K562 (cell line): ENCODE results near the gene CERS6. TPM values are rescaled to one million over a fixed set of nuclear protein-coding genes. Genes with fewer than 3 reads are reported as not detected.

Experiments used
- ATAC-seq: fragments of 200-7000 bp; cut with Tn5 transposase; 3 replicates; pipeline ENCODE4 v1.9.1; 2020; ENCODE audit warnings: moderate library complexity
- BruUV-seq: library from RNA; stranded (reverse); fragments of 400-500 nt; replicated peaks from 2 replicates; lab custom pipeline; 2021; lab: Mats Ljungman, UMichigan
- CTCF ChIA-PET: fragments of 300-600 bp; formaldehyde crosslinking; extraction: SDS; loops from one replicate; lab custom pipeline; 2021; ENCODE audit warnings: low intra/inter-chr PET ratio; lab: Yijun Ruan, JAX
- POLR2A ChIA-PET: fragments of 300-600, 350-650 bp; sonication (Branson Sonifier 250); formaldehyde crosslinking; extraction: SDS; loops from one replicate; lab custom pipeline; 2021; ENCODE audit warnings: antibody characterized with exemption, inconsistent platforms; lab: Yijun Ruan, JAX
- DNase-seq, 4 experiments: peaks; one replicate each; pipeline versions ENCODE4 v3.0.0 to v3.0.0-alpha.2; 2011 to 2018; ENCODE audit warnings: low spot score in 3 of 4, mixed read lengths in 3 of 4; ENCODE audit errors: extremely low read depth in 1 of 4
- FAIRE-seq: peaks from 2 replicates; lab custom pipeline; 2011; peaks lifted over from hg19 to GRCh38; lab: Jason Lieb, UNC
- H2AFZ ChIP-seq: 2 replicates; pipeline ENCODE4 v1.6.0; 2011; ENCODE audit warnings: low read depth, low read length, control low read depth, inconsistent platforms
- H3K27ac ChIP-seq: fragments of 200-600 bp; 3 replicates; pipeline ENCODE4 v1.8.0; 2011; ENCODE audit warnings: low read depth, mild to moderate bottlenecking, control low read depth, inconsistent platforms, low read length, moderate library complexity, mixed read lengths; ENCODE audit errors: extremely low read depth
- H3K27me3 ChIP-seq, 2 experiments: fragments of 300-600 bp in 1 of 2; 2 replicates in 1 of 2; 3 replicates in 1 of 2; pipeline versions ENCODE4 v1.6.0 to v1.8.0; 2011; ENCODE audit warnings: inconsistent platforms in 2 of 2, low read length in 2 of 2, mild to moderate bottlenecking in 1 of 2, mixed read lengths in 1 of 2, moderate library complexity in 1 of 2; ENCODE audit not compliant: control insufficient read depth in 2 of 2, insufficient read depth in 2 of 2
- H3K36me3 ChIP-seq: fragments of 300-600 bp; 3 replicates; pipeline ENCODE4 v1.8.0; 2011; ENCODE audit warnings: mild to moderate bottlenecking, low read length, inconsistent platforms; ENCODE audit not compliant: control insufficient read depth, insufficient read depth
- H3K4me1 ChIP-seq, 2 experiments: fragments of 200-600 bp in 1 of 2; replicated peaks in 1 of 2; 2 replicates in 1 of 2; 3 replicates in 1 of 2; pipeline versions ENCODE4 v1.5.1 to v1.8.0; 2011; ENCODE audit warnings: inconsistent platforms in 2 of 2, low read length in 2 of 2, mild to moderate bottlenecking in 1 of 2, mixed read lengths in 1 of 2, moderate library complexity in 1 of 2; ENCODE audit not compliant: control insufficient read depth in 2 of 2, insufficient read depth in 2 of 2
- H3K4me2 ChIP-seq: 2 replicates; pipeline ENCODE4 v1.6.1; 2011; ENCODE audit warnings: low read length, control low read depth, inconsistent platforms, mixed read lengths; ENCODE audit not compliant: insufficient read depth
- H3K4me3 ChIP-seq: fragments of 200-600 bp; sonication (generic), shearing (Covaris generic); 2 replicates; pipeline ENCODE4 v1.5.1; 2016; ENCODE audit warnings: control low read depth, inconsistent platforms
- H3K79me2 ChIP-seq: fragments of 200-600 bp; 3 replicates; pipeline ENCODE4 v1.8.0; 2011; ENCODE audit warnings: low read length, inconsistent platforms; ENCODE audit not compliant: control insufficient read depth, insufficient read depth
- H3K9ac ChIP-seq, 2 experiments: 2 replicates each; pipeline versions ENCODE4 v1.6.0 to v1.6.1; 2011; ENCODE audit warnings: low read depth in 2 of 2, low read length in 2 of 2, control low read depth in 1 of 2, inconsistent platforms in 1 of 2, mild to moderate bottlenecking in 1 of 2, mixed read lengths in 1 of 2; ENCODE audit not compliant: insufficient read depth in 1 of 2
- H3K9me1 ChIP-seq: one replicate; pipeline ENCODE4 v1.6.0; 2011; ENCODE audit warnings: inconsistent platforms, mild to moderate bottlenecking, low read length, moderate library complexity; ENCODE audit not compliant: control insufficient read depth, insufficient read depth
- H3K9me3 ChIP-seq: replicated peaks from 2 replicates; pipeline ENCODE4 v1.5.1; 2011; ENCODE audit warnings: low read depth, low read length, inconsistent platforms; ENCODE audit not compliant: control insufficient read depth, insufficient read depth
- H4K20me1 ChIP-seq: replicated peaks from 2 replicates; pipeline ENCODE4 v1.6.1; 2011; ENCODE audit warnings: low read length, inconsistent platforms, mixed read lengths; ENCODE audit not compliant: control insufficient read depth, insufficient read depth
- POU5F1 ChIP-seq: fragments of 150-350 bp; IDR thresholded peaks from 2 replicates; pipeline ENCODE4 v1.6.1; 2014; ENCODE audit warnings: borderline replicate concordance, low read length, low read depth, mild to moderate bottlenecking; ENCODE audit not compliant: partially characterized antibody
- RAD21 ChIP-seq, 2 experiments: fragments of 250-450 bp in 1 of 2; fragments of 450-650 bp in 1 of 2; sonication (Bioruptor Pico) in 1 of 2; formaldehyde crosslinking in 1 of 2; IDR thresholded peaks in 1 of 2; conservative IDR thresholded peaks in 1 of 2; 2 replicates each; pipeline versions ENCODE4 v1.4.0 to v1.8.0; 2020 to 2022; ENCODE audit warnings: mild to moderate bottlenecking in 2 of 2, moderate library complexity in 1 of 2
- WGBS: fragments of 100-300 bp; shearing (Covaris generic); methylation state at CpG from one replicate; pipeline ENCODE4 v1.1.6; 2016; ENCODE audit warnings: low coverage, mixed read lengths; ENCODE audit not compliant: insufficient coverage; ENCODE audit errors: missing lambda C conversion rate; 5-methylcytosine and 5-hydroxymethylcytosine counted together
- in situ Hi-C: fragments of 300-500 bp; cut with MboI; formaldehyde crosslinking; loops from 4 replicates; pipeline ENCODE4 v1.15.0; 2018; ENCODE audit warnings: inconsistent platforms, mixed read lengths
- intact Hi-C: fragments of 100-400 bp; cut with micrococcal nuclease; formaldehyde crosslinking; loops from 2 replicates; pipeline ENCODE4 v1.14.2; 2022
- polyA plus RNA-seq, 8 experiments: library from polyadenylated mRNA; depleted of rRNA in 4 of 8; stranded (reverse) in 5 of 8; unstranded in 3 of 8; fragments of >200 nt; fragmentation: Nextera tagmentation in 2 of 8; fragmentation: Illumina TruSeq in 1 of 8; extraction: Ambion mirVana in 2 of 8; extraction: Trizol in 1 of 8; gene quantifications; 2 replicates each; pipeline versions ENCODE4 v1.2.1 to v1.2.3, GENCODE V29; 2011 to 2014; ENCODE audit warnings: inconsistent platforms in 1 of 8, missing spikeins in 1 of 8
- total RNA-seq, 7 experiments: library from RNA; depleted of rRNA in 6 of 7; stranded (reverse); fragments of >200 nt in 6 of 7; fragmentation: Illumina TruSeq in 2 of 7; extraction: Trizol in 2 of 7; gene quantifications; 2 replicates each; pipeline versions ENCODE4 v1.2.1 to v1.2.3, GENCODE V29; 2011 to 2021; ENCODE audit warnings: low replicate concordance in 1 of 7
- TF ChIP-seq, protein P1 (sequence below): sonication (generic); formaldehyde crosslinking; IDR thresholded peaks from 2 replicates; pipeline ENCODE4 v1.8.0; 2022; ENCODE audit warnings: missing genetic modification reagents, mild to moderate bottlenecking, borderline replicate concordance

CERS6 gene
- total and polyA plus RNA-seq, 9 of the 15 experiments (the other 6 are each of a cell fraction or from before 2014, with no cell fraction given): 1.6 to 13.6 (median 11.4) TPM

DNA sequence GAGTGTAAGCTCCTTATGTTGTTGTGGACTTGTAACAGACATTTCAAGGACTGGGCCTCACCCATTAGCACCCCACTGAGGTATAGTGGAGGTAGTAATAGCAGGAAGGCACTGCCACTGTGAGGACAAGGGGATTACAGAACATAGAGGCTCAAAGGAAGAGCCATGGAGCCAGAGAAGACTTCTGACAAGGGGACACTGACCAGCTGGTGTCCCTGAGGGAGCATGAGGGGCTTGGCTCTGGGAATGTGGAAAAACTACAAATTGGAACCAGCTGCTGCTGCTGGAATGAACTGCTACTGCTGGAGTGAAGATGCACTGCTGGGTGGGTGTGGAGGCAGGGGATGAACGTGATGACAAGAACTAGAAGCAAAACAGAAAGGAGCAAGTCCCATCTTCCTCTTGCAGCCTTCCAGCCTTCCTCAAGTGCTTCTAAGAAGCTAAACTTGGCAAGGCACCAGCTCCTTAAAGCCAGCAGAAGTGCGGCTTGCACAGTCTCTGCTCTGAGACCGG is 179.0 kb downstream of the CERS6 start:
- 42% methylated on average over 3 of the region's 3 CpGs for WGBS
- H3K9me3 ChIP-seq: no peaks in the 10 kb centered on the region
- no peaks in the 10 kb centered on the region for H3K9me1 ChIP-seq
- no peak overlapping the region for H3K4me3 ChIP-seq
- no peaks in the 10 kb centered on the region for H3K27me3 ChIP-seq
- no peak overlapping the region for H3K27ac ChIP-seq
- in situ Hi-C loops: no loop called here
- no peak for FAIRE-seq
- H3K4me1 ChIP-seq: peaks cover 0 to 13% of the 10 kb centered on the region in 2 experiments; a peak in 2 of 5 replicates
- intact Hi-C loops: no loop called here
- H4K20me1 ChIP-seq: no peaks in the 10 kb centered on the region
- CTCF ChIA-PET: no interaction called here
- no peaks in the 10 kb centered on the region for H3K36me3 ChIP-seq
- no TSS peak for BruUV-seq
- no peak overlapping the region for H3K4me2 ChIP-seq
- H3K9ac ChIP-seq: no peak overlapping the region
- H2AFZ ChIP-seq: no peak overlapping the region
- no peak for DNase-seq
- POLR2A ChIA-PET: interaction anchor here (0.6 to 1.1 kb wide), 2 partner anchors 153 to 932 kb away, joined by 3 read pairs; no protein-coding TSS in a partner anchor
- ATAC-seq: peak; percentile 44
- H3K79me2 ChIP-seq: no peaks in the 10 kb centered on the region
- TF ChIP-seq RAD21 (CRISPR knock-in tag; conservative IDR thresholded peaks at IDR 0.05 in 1 of 2, IDR thresholded peaks at IDR 0.05 in 1 of 2): 0 out of 4 replicates have a peak, but pooled peaks of 1 of the 2 experiments have one; percentile 11
- TF ChIP-seq, protein P1, sequence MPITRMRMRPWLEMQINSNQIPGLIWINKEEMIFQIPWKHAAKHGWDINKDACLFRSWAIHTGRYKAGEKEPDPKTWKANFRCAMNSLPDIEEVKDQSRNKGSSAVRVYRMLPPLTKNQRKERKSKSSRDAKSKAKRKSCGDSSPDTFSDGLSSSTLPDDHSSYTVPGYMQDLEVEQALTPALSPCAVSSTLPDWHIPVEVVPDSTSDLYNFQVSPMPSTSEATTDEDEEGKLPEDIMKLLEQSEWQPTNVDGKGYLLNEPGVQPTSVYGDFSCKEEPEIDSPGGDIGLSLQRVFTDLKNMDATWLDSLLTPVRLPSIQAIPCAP (CRISPR knock-in tag): no peak

DNA sequence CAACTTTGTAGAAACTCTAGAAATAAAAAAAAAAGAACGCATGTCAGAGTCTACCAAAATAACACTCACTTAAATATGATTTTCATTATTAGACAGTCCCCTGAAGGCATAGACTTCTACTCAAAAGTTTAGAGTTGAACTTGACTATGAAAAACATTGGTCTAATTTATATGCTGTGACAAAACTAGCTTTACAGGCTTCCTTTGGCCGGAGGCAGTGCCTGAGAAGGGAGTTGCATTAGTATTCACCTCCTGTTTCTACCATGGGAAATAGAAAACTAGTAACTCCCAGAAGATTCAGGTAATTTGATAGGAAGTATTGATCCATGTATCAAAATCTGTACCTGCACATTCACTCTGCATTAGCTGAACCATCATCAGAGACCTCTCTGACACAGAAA is 182.9 kb downstream of the CERS6 start:
- DNase-seq (no peak), ATAC-seq (no peak), FAIRE-seq (no peak)
- H3K9me3 ChIP-seq: no peaks in the 10 kb centered on the region
- ChIA-PET POLR2A (interaction anchor here (0.6 to 1.2 kb wide), 2 partner anchors 9 to 136 kb away, joined by 4 read pairs; no protein-coding TSS in a partner anchor), CTCF (no interaction called here)
- H3K4me2 ChIP-seq: no peak overlapping the region
- no peaks in the 10 kb centered on the region for H3K79me2 ChIP-seq
- BruUV-seq: no TSS peak
- H3K4me3 ChIP-seq: no peak overlapping the region
- WGBS: 26% methylated on average over 2 of the region's 2 CpGs
- no peaks in the 10 kb centered on the region for H3K27me3 ChIP-seq
- no peak overlapping the region for H3K9ac ChIP-seq
- intact Hi-C loops: no loop called here
- in situ Hi-C loops: no loop called here
- no peaks in the 10 kb centered on the region for H3K36me3 ChIP-seq
- no peaks in the 10 kb centered on the region for H4K20me1 ChIP-seq
- H3K27ac ChIP-seq: no peak overlapping the region
- H2AFZ ChIP-seq: no peak overlapping the region
- H3K9me1 ChIP-seq: no peaks in the 10 kb centered on the region
- no peaks in the 10 kb centered on the region; a peak in 1 of 5 replicates for H3K4me1 ChIP-seq
- no peak for TF ChIP-seq POU5F1
